Karpas-422 (cell line): ENCODE results near the gene MRPS18A. TPM values are rescaled to one million over a fixed set of nuclear protein-coding genes. Genes with fewer than 3 reads are reported as not detected.
"Not testable (repeated sequence)": the region's sequence is repeated elsewhere in the genome, so short reads cannot be mapped to it uniquely, and the experiment has no call there.

Experiments
- DNase-seq: peaks from one replicate; pipeline ENCODE4 v3.0.0-alpha.2; 2015
- H2AFZ ChIP-seq: fragments of 200-600 bp; sonication (generic); 2 replicates; pipeline ENCODE4 v1.6.1; 2014; ENCODE audit warnings: antibody characterized with exemption, low read length, mixed read lengths
- H3K27ac ChIP-seq: fragments of 200-600 bp; sonication (generic); 2 replicates; pipeline ENCODE4 v1.5.1; 2014; ENCODE audit warnings: mild to moderate bottlenecking, low read length, moderate library complexity
- H3K27me3 ChIP-seq: fragments of 200-600 bp; sonication (generic); 2 replicates; pipeline ENCODE4 v1.6.1; 2014; ENCODE audit warnings: low read length, mixed read lengths
- H3K36me3 ChIP-seq: fragments of 200-600 bp; sonication (generic); 2 replicates; pipeline ENCODE4 v1.6.1; 2014; ENCODE audit warnings: low read length, mixed read lengths; ENCODE audit not compliant: insufficient read depth
- H3K4me1 ChIP-seq: fragments of 200-600 bp; sonication (generic); 2 replicates; pipeline ENCODE4 v1.6.1; 2014; ENCODE audit warnings: mild to moderate bottlenecking, low read length, mixed read lengths
- H3K4me2 ChIP-seq: fragments of 200-600 bp; sonication (generic); 2 replicates; pipeline ENCODE4 v1.6.1; 2014; ENCODE audit warnings: low read length, low read depth, mild to moderate bottlenecking; ENCODE audit not compliant: poor library complexity, severe bottlenecking
- H3K4me3 ChIP-seq: fragments of 200-600 bp; sonication (generic); 2 replicates; pipeline ENCODE4 v1.5.1; 2014; ENCODE audit warnings: mild to moderate bottlenecking, antibody characterized with exemption, low read length, mixed read lengths
- H3K79me2 ChIP-seq: fragments of 200-600 bp; sonication (generic); 2 replicates; pipeline ENCODE4 v1.6.1; 2014; ENCODE audit warnings: mild to moderate bottlenecking, low read length, mixed read lengths
- H3K9ac ChIP-seq: fragments of 200-600 bp; sonication (generic); 2 replicates; pipeline ENCODE4 v1.6.0; 2014; ENCODE audit warnings: low read length
- H3K9me2 ChIP-seq: fragments of 200-600 bp; sonication (generic), shearing (Covaris generic); replicated peaks from 2 replicates; pipeline ENCODE4 v1.6.0; 2014; ENCODE audit warnings: mild to moderate bottlenecking, low read length, moderate library complexity; ENCODE audit not compliant: insufficient read depth
- H3K9me3 ChIP-seq: fragments of 300-700, 200-600 bp; sonication (generic); 2 replicates; pipeline ENCODE4 v1.6.1; 2014; ENCODE audit warnings: low read length, mixed read lengths
- H4K20me1 ChIP-seq: fragments of 200-600 bp; sonication (generic); 2 replicates; pipeline ENCODE4 v1.6.1; 2014; ENCODE audit warnings: mild to moderate bottlenecking, antibody characterized with exemption, low read length, low read depth; ENCODE audit not compliant: insufficient read depth
- total RNA-seq: library from RNA; depleted of rRNA; stranded (reverse); fragments of >200 nt; shearing (Covaris generic); gene quantifications from 2 replicates; pipeline ENCODE4 v1.2.3, GENCODE V29; 2014; ENCODE audit warnings: low replicate concordance

Gene MRPS18A
- total RNA-seq, 1 experiment from 2014 or later, result 53.2 TPM

DNA sequence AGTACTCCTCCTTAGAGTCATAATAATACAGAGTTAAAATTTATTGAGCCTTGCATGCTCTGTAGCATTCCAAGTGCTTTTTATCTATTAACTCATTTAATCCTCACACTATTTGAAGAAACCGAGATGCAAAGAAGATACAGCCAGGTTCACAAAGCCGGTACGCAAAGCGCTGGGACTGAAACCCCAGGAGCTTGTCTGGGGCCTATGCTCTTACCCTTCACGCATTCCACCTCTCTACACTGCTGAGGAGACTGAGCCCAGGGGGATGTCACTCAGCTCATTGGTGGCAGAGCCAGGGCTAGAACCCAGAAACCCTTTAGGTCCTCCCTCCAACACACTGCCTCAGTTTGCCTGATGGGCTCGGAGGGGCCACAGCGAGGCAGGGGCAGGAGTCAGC is 19.7 kb upstream of the MRPS18A start:
- Histone ChIP-seq H2AFZ (no peak overlapping the region), H4K20me1 (peaks cover 25% of the 10 kb centered on the region; the same call in 1 of the 2 replicates), H3K4me2 (no peak overlapping the region), H3K79me2 (no peaks in the 10 kb centered on the region), H3K4me1 (peaks cover 65% of the 10 kb centered on the region), H3K27ac (no peak overlapping the region), H3K9ac (no peak overlapping the region), H3K36me3 (no peaks in the 10 kb centered on the region), H3K4me3 (no peak overlapping the region), H3K9me2 (no peaks in the 10 kb centered on the region), H3K27me3 (no peaks in the 10 kb centered on the region), H3K9me3 (no peaks in the 10 kb centered on the region)
- peak; percentile 62 for DNase-seq

- Histone ChIP-seq H3K4me3 (no peak overlapping the region), H4K20me1 (peaks cover 25% of the 10 kb centered on the region; the same call in 1 of the 2 replicates), H3K36me3 (no peaks in the 10 kb centered on the region), H3K9me2 (no peaks in the 10 kb centered on the region), H3K9me3 (no peaks in the 10 kb centered on the region), H3K4me1 (peaks cover 67% of the 10 kb centered on the region), H3K4me2 (peak overlapping the region; percentile 67), H3K9ac (no peak overlapping the region), H3K79me2 (no peaks in the 10 kb centered on the region), H2AFZ (no peak overlapping the region), H3K27me3 (no peaks in the 10 kb centered on the region), H3K27ac (no peak overlapping the region)
- no peak for DNase-seq
These were observed 19.2 kb upstream of the MRPS18A start for GRCh38 chr6:43706788-43707187.

DNA sequence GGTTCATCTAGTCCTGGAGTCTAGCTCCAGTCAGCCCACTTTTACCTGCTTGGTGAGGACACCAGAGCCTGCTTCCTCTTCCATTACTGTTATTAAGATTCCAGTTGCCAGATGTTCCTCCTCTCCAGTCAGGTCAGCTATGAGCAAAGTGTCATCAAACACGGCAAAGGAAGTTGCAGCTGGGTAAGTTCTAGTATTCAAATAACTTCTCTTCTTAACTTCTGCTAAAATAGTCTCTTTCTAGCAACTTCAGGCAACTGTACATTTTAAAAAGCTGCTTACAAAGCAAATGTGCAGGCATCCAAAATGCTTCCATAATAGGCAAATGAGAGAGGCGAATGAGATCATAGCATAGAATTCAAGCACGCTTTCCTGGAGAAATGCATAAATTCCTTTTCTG is 18.4 kb upstream of the MRPS18A start:
- H3K9ac ChIP-seq, result peak overlapping the region; percentile 14; the same call in 1 of the 2 replicates
- peak; percentile 85 for DNase-seq
- H3K27ac ChIP-seq, result no peak overlapping the region

GRCh38 chr6:43703512-43704429 is 16.2 kb upstream of the MRPS18A start:
- H3K9me2 ChIP-seq, result no peaks in the 10 kb centered on the region
- H3K79me2 ChIP-seq, result no peaks in the 10 kb centered on the region
- H3K9ac ChIP-seq, result no peak overlapping the region
- no peak overlapping the region for H2AFZ ChIP-seq
- H3K4me1 ChIP-seq, result peaks cover 59% of the 10 kb centered on the region
- peaks cover 25% of the 10 kb centered on the region; the same call in 1 of the 2 replicates for H4K20me1 ChIP-seq
- H3K4me2 ChIP-seq, result peak overlapping the region; percentile 67
- H3K27me3 ChIP-seq, result no peaks in the 10 kb centered on the region
- no peaks in the 10 kb centered on the region for H3K9me3 ChIP-seq
- no peak overlapping the region for H3K4me3 ChIP-seq
- H3K27ac ChIP-seq, result no peak overlapping the region
- no peaks in the 10 kb centered on the region for H3K36me3 ChIP-seq
- peak; percentile 81 for DNase-seq

More for the DNA sequence above, 18.4 kb upstream of the MRPS18A start:
- Histone ChIP-seq H3K9me3 (no peaks in the 10 kb centered on the region), H3K9me2 (no peaks in the 10 kb centered on the region), H2AFZ (no peak overlapping the region), H3K4me3 (peak overlapping the region; percentile 43), H4K20me1 (peaks cover 25% of the 10 kb centered on the region; the same call in 1 of the 2 replicates), H3K79me2 (no peaks in the 10 kb centered on the region), H3K4me1 (peaks cover 67% of the 10 kb centered on the region), H3K36me3 (no peaks in the 10 kb centered on the region), H3K27me3 (no peaks in the 10 kb centered on the region), H3K4me2 (peak overlapping the region; percentile 67)

GRCh38 chr6:43702534-43703440 is 15.2 kb upstream of the MRPS18A start:
- no peak overlapping the region for H3K9ac ChIP-seq
- H3K4me2 ChIP-seq, result peak overlapping the region; percentile 34
- H3K27me3 ChIP-seq, result no peaks in the 10 kb centered on the region
- no peak overlapping the region for H2AFZ ChIP-seq
- H3K27ac ChIP-seq, result no peak overlapping the region
- H3K9me3 ChIP-seq, result no peaks in the 10 kb centered on the region
- H3K79me2 ChIP-seq, result no peaks in the 10 kb centered on the region
- H3K4me1 ChIP-seq, result peaks cover 57% of the 10 kb centered on the region
- no peaks in the 10 kb centered on the region for H3K36me3 ChIP-seq
- H3K9me2 ChIP-seq, result no peaks in the 10 kb centered on the region
- H3K4me3 ChIP-seq, result no peak overlapping the region
- H4K20me1 ChIP-seq, result peaks cover 25% of the 10 kb centered on the region; the same call in 1 of the 2 replicates
- peak; percentile 85 for DNase-seq

GRCh38 chr6:43702171-43702533 is 14.6 kb upstream of the MRPS18A start:
- Histone ChIP-seq H3K9me3 (no peaks in the 10 kb centered on the region), H2AFZ (no peak overlapping the region), H3K4me1 (peaks cover 51% of the 10 kb centered on the region), H4K20me1 (peaks cover 21% of the 10 kb centered on the region; the same call in 1 of the 2 replicates), H3K27me3 (no peaks in the 10 kb centered on the region), H3K27ac (no peak overlapping the region), H3K36me3 (no peaks in the 10 kb centered on the region), H3K4me2 (no peak overlapping the region), H3K4me3 (no peak overlapping the region), H3K9ac (no peak overlapping the region), H3K9me2 (no peaks in the 10 kb centered on the region), H3K79me2 (no peaks in the 10 kb centered on the region)
- no peak for DNase-seq

- not testable (repeated sequence) for H3K36me3 ChIP-seq, H3K4me2 ChIP-seq
These were observed 13.5 kb upstream of the MRPS18A start for GRCh38 chr6:43700939-43701560.

More at GRCh38 chr6:43700939-43701560, 13.5 kb upstream of the MRPS18A start:
- H3K4me3 ChIP-seq, H3K9me3 ChIP-seq, DNase-seq, H3K9ac ChIP-seq, H3K9me2 ChIP-seq, H3K79me2 ChIP-seq, H2AFZ ChIP-seq, H3K27me3 ChIP-seq, H3K27ac ChIP-seq: not testable (repeated sequence)
- Histone ChIP-seq H3K4me1 (peaks cover 40% of the 10 kb centered on the region), H4K20me1 (peaks cover 11% of the 10 kb centered on the region; the same call in 1 of the 2 replicates)
